Measurements from ENCODE around the gene BAIAP3. TPM values are rescaled to one million over a fixed set of nuclear protein-coding genes. Genes with fewer than 3 reads are reported as not detected.
"Not testable (repeated sequence)": the region's sequence is repeated elsewhere in the genome, so short reads cannot be mapped to it uniquely, and the experiment has no call there.

The BAIAP3 gene
- 0.13 and 0.34 TPM in 2 replicates for total RNA-seq (2014; rRNA removed; shearing (Covaris generic))

- Histone ChIP-seq H3K27me3 (peaks cover 21% of the 10 kb centered on the region), H3K4me1 (peaks cover 13% of the 10 kb centered on the region), H3K36me3 (no peaks in the 10 kb centered on the region), H3K9me3 (replicated peaks) (no peaks in the 10 kb centered on the region), H3K27ac (no peak within 1 kb of the TSS), H3K4me3 (no peak within 1 kb of the TSS)
- no peak for DNase-seq
Measured at GRCh38 chr16:1333149-1333812, at the start of gene BAIAP3. Gene BAIAP3, plus strand, starts transcription at chr16:1333645. Its CDS starts 4,905 bp downstream, at chr16:1338550.

GRCh38 chr16:1283996-1284616, 49.3 kb upstream of the BAIAP3 start:
- Histone ChIP-seq H3K4me1 (peaks cover 13% of the 10 kb centered on the region), H3K4me3 (no peak overlapping the region), H3K36me3 (no peaks in the 10 kb centered on the region), H3K9me3 (replicated peaks) (no peaks in the 10 kb centered on the region), H3K27ac (no peak overlapping the region), H3K27me3 (peaks cover 76% of the 10 kb centered on the region)
- DNase-seq: peak in 1 of 2 experiments; percentile 60

GRCh38 chr16:1285669-1286512, 47.6 kb upstream of the BAIAP3 start:
- H3K4me1 ChIP-seq: peaks cover 12% of the 10 kb centered on the region
- no peaks in the 10 kb centered on the region for H3K9me3 ChIP-seq (replicated peaks)
- H3K27ac ChIP-seq: no peak overlapping the region
- no peaks in the 10 kb centered on the region for H3K36me3 ChIP-seq
- H3K27me3 ChIP-seq: peaks cover 73% of the 10 kb centered on the region
- DNase-seq: no peak
- H3K4me3 ChIP-seq: no peak overlapping the region

GRCh38 chr16:1286513-1287094, 46.8 kb upstream of the BAIAP3 start:
- Histone ChIP-seq H3K9me3 (replicated peaks) (no peaks in the 10 kb centered on the region), H3K27ac (no peak overlapping the region), H3K36me3 (no peaks in the 10 kb centered on the region), H3K4me1 (peaks cover 12% of the 10 kb centered on the region), H3K4me3 (no peak overlapping the region), H3K27me3 (peaks cover 75% of the 10 kb centered on the region)
- DNase-seq: no peak

GRCh38 chr16:1287982-1288670, 45.3 kb upstream of the BAIAP3 start:
- peaks cover 66% of the 10 kb centered on the region for H3K27me3 ChIP-seq
- no peak for DNase-seq
- no peak overlapping the region for H3K4me3 ChIP-seq
- peaks cover 12% of the 10 kb centered on the region for H3K4me1 ChIP-seq
- no peaks in the 10 kb centered on the region for H3K9me3 ChIP-seq (replicated peaks)
- no peaks in the 10 kb centered on the region for H3K36me3 ChIP-seq
- no peak overlapping the region for H3K27ac ChIP-seq

GRCh38 chr16:1288813-1289476, 44.5 kb upstream of the BAIAP3 start:
- Histone ChIP-seq H3K9me3 (replicated peaks) (no peaks in the 10 kb centered on the region), H3K36me3 (no peaks in the 10 kb centered on the region), H3K27ac (no peak overlapping the region), H3K4me1 (peaks cover 4% of the 10 kb centered on the region), H3K27me3 (peaks cover 58% of the 10 kb centered on the region), H3K4me3 (no peak overlapping the region)
- DNase-seq: no peak

- no peak overlapping the region for H3K4me3 ChIP-seq
- no peak for DNase-seq
- H3K4me1 ChIP-seq: no peaks in the 10 kb centered on the region
- no peaks in the 10 kb centered on the region for H3K36me3 ChIP-seq
- peaks cover 57% of the 10 kb centered on the region for H3K27me3 ChIP-seq
- H3K9me3 ChIP-seq (replicated peaks): no peaks in the 10 kb centered on the region
- H3K27ac ChIP-seq: no peak overlapping the region
Measured at GRCh38 chr16:1289477-1289866, 44.0 kb upstream of the BAIAP3 start.

GRCh38 chr16:1290063-1290501, 43.4 kb upstream of the BAIAP3 start:
- H3K4me1 ChIP-seq: no peaks in the 10 kb centered on the region
- DNase-seq: no peak
- H3K27ac ChIP-seq: no peak overlapping the region
- peaks cover 58% of the 10 kb centered on the region for H3K27me3 ChIP-seq
- H3K36me3 ChIP-seq: no peaks in the 10 kb centered on the region
- no peaks in the 10 kb centered on the region for H3K9me3 ChIP-seq (replicated peaks)
- H3K4me3 ChIP-seq: no peak overlapping the region

- Histone ChIP-seq H3K4me1 (no peaks in the 10 kb centered on the region), H3K27ac (no peak overlapping the region), H3K27me3 (peaks cover 57% of the 10 kb centered on the region), H3K36me3 (no peaks in the 10 kb centered on the region), H3K4me3 (no peak overlapping the region), H3K9me3 (replicated peaks) (no peaks in the 10 kb centered on the region)
- no peak for DNase-seq
Measured at GRCh38 chr16:1290860-1291575, 42.4 kb upstream of the BAIAP3 start.

GRCh38 chr16:1291576-1291974, 41.9 kb upstream of the BAIAP3 start:
- Histone ChIP-seq H3K4me3 (no peak overlapping the region), H3K27me3 (peaks cover 53% of the 10 kb centered on the region), H3K4me1 (no peaks in the 10 kb centered on the region), H3K9me3 (replicated peaks) (no peaks in the 10 kb centered on the region), H3K27ac (no peak overlapping the region), H3K36me3 (no peaks in the 10 kb centered on the region)
- DNase-seq: peak; percentile 32 to 41

- not testable (repeated sequence) for H3K4me1 ChIP-seq
- peaks cover 53% of the 10 kb centered on the region for H3K27me3 ChIP-seq
Measured at GRCh38 chr16:1292208-1292607, 41.2 kb upstream of the BAIAP3 start.

GRCh38 chr16:1292808-1293207, 40.6 kb upstream of the BAIAP3 start:
- H3K4me3 ChIP-seq; H3K4me1 ChIP-seq; H3K36me3 ChIP-seq; H3K9me3 ChIP-seq (replicated peaks); H3K27ac ChIP-seq; DNase-seq: not testable (repeated sequence)
- H3K27me3 ChIP-seq: peaks cover 49% of the 10 kb centered on the region

More at GRCh38 chr16:1292208-1292607, 41.2 kb upstream of the BAIAP3 start:
- not testable (repeated sequence) for H3K9me3 ChIP-seq (replicated peaks); DNase-seq; H3K4me3 ChIP-seq; H3K36me3 ChIP-seq; H3K27ac ChIP-seq

- H3K9me3 ChIP-seq (replicated peaks): no peaks in the 10 kb centered on the region
- no peaks in the 10 kb centered on the region for H3K36me3 ChIP-seq
- H3K27ac ChIP-seq: no peak overlapping the region
- H3K4me1 ChIP-seq: no peaks in the 10 kb centered on the region
- no peak for DNase-seq
- H3K27me3 ChIP-seq: peaks cover 43% of the 10 kb centered on the region
- no peak overlapping the region for H3K4me3 ChIP-seq
Measured at GRCh38 chr16:1293921-1294656, 39.4 kb upstream of the BAIAP3 start.

Data from SJCRH30 (cell line).